Neural cell (in vitro differentiated cells): ENCODE measurements around the gene HGD. TPM values are rescaled to one million over a fixed set of nuclear protein-coding genes. Genes with fewer than 3 reads are reported as not detected.

Experiments used
- H2AFZ ChIP-seq: fragments of 200-600, 300-800 bp; sonication (generic), shearing (Covaris generic); 2 replicates; pipeline ENCODE4 v1.6.0; 2014; ENCODE audit warnings: low read depth, mild to moderate bottlenecking, antibody characterized with exemption, low read length, moderate library complexity
- H3F3A ChIP-seq: fragments of 200-600 bp; shearing (Covaris generic); 2 replicates; pipeline ENCODE4 v1.6.1; 2016; ENCODE audit warnings: mild to moderate bottlenecking, moderate library complexity, mixed read lengths, antibody characterized with exemption, low read length; ENCODE audit not compliant: insufficient read depth, poor library complexity, severe bottlenecking
- H3K27ac ChIP-seq: fragments of 200-600, 300-800 bp; sonication (generic), shearing (Covaris generic); 2 replicates; pipeline ENCODE4 v1.5.1; 2014; ENCODE audit warnings: mild to moderate bottlenecking, low read length, moderate library complexity
- H3K27me3 ChIP-seq: fragments of 300-800, 200-600 bp; sonication (generic), shearing (Covaris generic); 2 replicates; pipeline ENCODE4 v1.6.0; 2014; ENCODE audit warnings: mild to moderate bottlenecking, low read depth, low read length, moderate library complexity; ENCODE audit not compliant: insufficient read depth
- H3K36me3 ChIP-seq: fragments of 300-800, 200-600 bp; sonication (generic), shearing (Covaris generic); 2 replicates; pipeline ENCODE4 v1.5.1; 2014; ENCODE audit warnings: mild to moderate bottlenecking, antibody characterized with exemption, low read length, moderate library complexity; ENCODE audit not compliant: insufficient read depth
- H3K4me2 ChIP-seq: fragments of 300-800, 200-600 bp; sonication (generic), shearing (Covaris generic); 2 replicates; pipeline ENCODE4 v1.6.0; 2014; ENCODE audit warnings: mild to moderate bottlenecking, low read length
- H3K4me3 ChIP-seq: fragments of 300-800, 200-600 bp; sonication (generic), shearing (Covaris generic); 2 replicates; pipeline ENCODE4 v1.5.1; 2014; ENCODE audit warnings: mild to moderate bottlenecking, low read length, moderate library complexity
- H3K79me2 ChIP-seq: fragments of 200-600 bp; shearing (Covaris generic); replicated peaks from 2 replicates; pipeline ENCODE4 v1.6.0; 2014; ENCODE audit warnings: mild to moderate bottlenecking, low read length, moderate library complexity; ENCODE audit not compliant: insufficient read depth
- H3K9ac ChIP-seq: fragments of 300-800, 200-600 bp; sonication (generic), shearing (Covaris generic); 2 replicates; pipeline ENCODE4 v1.6.1; 2016; ENCODE audit warnings: mild to moderate bottlenecking, low read length, mixed read lengths
- H3K9me2 ChIP-seq: fragments of 200-600 bp; shearing (Covaris generic); 2 replicates; pipeline ENCODE4 v1.6.1; 2016; ENCODE audit warnings: mild to moderate bottlenecking, low read length, mixed read lengths; ENCODE audit not compliant: insufficient read depth
- H3K9me3 ChIP-seq: fragments of 200-600, 300-800 bp; sonication (generic), shearing (Covaris generic); 2 replicates; pipeline ENCODE4 v1.6.1; 2016; ENCODE audit warnings: mild to moderate bottlenecking, mixed run types, low read length, moderate library complexity, mixed read lengths
- H4K20me1 ChIP-seq: fragments of 200-600 bp; shearing (Covaris generic); 2 replicates; pipeline ENCODE4 v1.6.1; 2016; ENCODE audit warnings: mild to moderate bottlenecking, mixed run types; ENCODE audit not compliant: insufficient read depth
- CTCF ChIP-seq: fragments of 450-650 bp; IDR thresholded peaks from 2 replicates; pipeline ENCODE4 v1.5.1; 2014; ENCODE audit warnings: antibody characterized with exemption, mild to moderate bottlenecking, moderate library complexity; ENCODE audit not compliant: poor library complexity, severe bottlenecking
- EP300 ChIP-seq: fragments of 450-650 bp; conservative IDR thresholded peaks from 2 replicates; pipeline ENCODE4 v1.6.1; 2014; ENCODE audit warnings: antibody characterized with exemption, mild to moderate bottlenecking, moderate library complexity; ENCODE audit not compliant: poor library complexity, severe bottlenecking
- EZH2 ChIP-seq: fragments of 200-600, 300-800 bp; shearing (Covaris generic), sonication (generic); IDR thresholded peaks from 2 replicates; pipeline ENCODE4 v1.6.1; 2014; ENCODE audit warnings: antibody characterized with exemption, low read length, borderline replicate concordance, mild to moderate bottlenecking; ENCODE audit not compliant: insufficient read depth, poor library complexity, severe bottlenecking
- MXI1 ChIP-seq: fragments of 450-650 bp; conservative IDR thresholded peaks from 2 replicates; pipeline ENCODE4 v1.6.1; 2014; ENCODE audit warnings: antibody characterized with exemption, mild to moderate bottlenecking; ENCODE audit not compliant: poor library complexity, severe bottlenecking
- POLR2AphosphoS5 ChIP-seq: IDR thresholded peaks from 2 replicates; pipeline ENCODE4 v1.6.1; 2012
- RAD21 ChIP-seq: fragments of 450-650 bp; conservative IDR thresholded peaks from 2 replicates; pipeline ENCODE4 v1.6.1; 2014; ENCODE audit warnings: antibody characterized with exemption, mild to moderate bottlenecking, moderate library complexity
- SMC3 ChIP-seq: fragments of 450-650 bp; conservative IDR thresholded peaks from 2 replicates; pipeline ENCODE4 v1.6.1; 2014; ENCODE audit warnings: antibody characterized with exemption, mild to moderate bottlenecking, moderate library complexity; ENCODE audit not compliant: poor library complexity
- TAF1 ChIP-seq: IDR thresholded peaks from 2 replicates; pipeline ENCODE4 v1.6.1; 2012; ENCODE audit warnings: low read depth
- polyA plus RNA-seq: library from polyadenylated mRNA; depleted of rRNA; stranded (reverse); fragments of >200 nt; gene quantifications from 2 replicates; pipeline ENCODE4 v1.2.3, GENCODE V29; 2014
- TF ChIP-seq, protein P1 (sequence below): IDR thresholded peaks from 2 replicates; pipeline ENCODE4 v1.6.1; 2012; ENCODE audit warnings: borderline replicate concordance

Gene HGD
- polyA plus RNA-seq, 1 donor from 2014 or later, result not detected

DNA sequence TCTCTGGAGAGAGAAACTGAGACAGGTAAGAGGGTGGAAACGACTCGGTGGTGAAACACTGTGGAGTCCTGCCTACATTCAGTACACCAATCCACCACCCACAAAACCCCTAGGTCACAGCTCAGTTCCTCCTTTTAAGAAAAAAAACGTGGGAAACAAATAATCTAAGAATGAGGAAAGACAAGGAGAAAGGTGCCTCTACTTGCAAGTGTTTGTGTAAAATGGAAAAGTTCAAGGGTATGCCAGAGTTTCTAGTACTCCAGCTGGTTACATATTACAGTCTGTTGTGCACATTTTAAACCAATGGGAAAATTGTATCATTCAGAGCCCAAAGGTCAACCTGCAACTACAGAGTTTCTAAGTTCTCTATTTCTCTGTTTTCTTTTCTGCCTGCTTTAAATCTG is 32.2 kb downstream of the HGD start:
- H3K27me3 ChIP-seq, result no peaks in the 10 kb centered on the region
- no peak overlapping the region for H3K27ac ChIP-seq
- no peaks in the 10 kb centered on the region for H3K9me3 ChIP-seq
- no peaks in the 10 kb centered on the region for H3F3A ChIP-seq
- no peak for TF ChIP-seq POLR2AphosphoS5
- H3K9ac ChIP-seq, result no peak overlapping the region
- H2AFZ ChIP-seq, result no peak overlapping the region
- no peaks in the 10 kb centered on the region for H4K20me1 ChIP-seq
- H3K4me2 ChIP-seq, result no peak overlapping the region
- H3K4me3 ChIP-seq, result no peak overlapping the region
- no peaks in the 10 kb centered on the region for H3K79me2 ChIP-seq
- H3K9me2 ChIP-seq, result no peaks in the 10 kb centered on the region
- H3K36me3 ChIP-seq, result no peaks in the 10 kb centered on the region

- H3K4me3 ChIP-seq, result no peak overlapping the region
- no peak overlapping the region for H3K4me2 ChIP-seq
- TF ChIP-seq EP300 (no peak), CTCF (no peak), SMC3 (no peak), POLR2AphosphoS5 (no peak), EZH2 (no peak), TAF1 (no peak), RAD21 (no peak), MXI1 (no peak)
- TF ChIP-seq, protein P1, sequence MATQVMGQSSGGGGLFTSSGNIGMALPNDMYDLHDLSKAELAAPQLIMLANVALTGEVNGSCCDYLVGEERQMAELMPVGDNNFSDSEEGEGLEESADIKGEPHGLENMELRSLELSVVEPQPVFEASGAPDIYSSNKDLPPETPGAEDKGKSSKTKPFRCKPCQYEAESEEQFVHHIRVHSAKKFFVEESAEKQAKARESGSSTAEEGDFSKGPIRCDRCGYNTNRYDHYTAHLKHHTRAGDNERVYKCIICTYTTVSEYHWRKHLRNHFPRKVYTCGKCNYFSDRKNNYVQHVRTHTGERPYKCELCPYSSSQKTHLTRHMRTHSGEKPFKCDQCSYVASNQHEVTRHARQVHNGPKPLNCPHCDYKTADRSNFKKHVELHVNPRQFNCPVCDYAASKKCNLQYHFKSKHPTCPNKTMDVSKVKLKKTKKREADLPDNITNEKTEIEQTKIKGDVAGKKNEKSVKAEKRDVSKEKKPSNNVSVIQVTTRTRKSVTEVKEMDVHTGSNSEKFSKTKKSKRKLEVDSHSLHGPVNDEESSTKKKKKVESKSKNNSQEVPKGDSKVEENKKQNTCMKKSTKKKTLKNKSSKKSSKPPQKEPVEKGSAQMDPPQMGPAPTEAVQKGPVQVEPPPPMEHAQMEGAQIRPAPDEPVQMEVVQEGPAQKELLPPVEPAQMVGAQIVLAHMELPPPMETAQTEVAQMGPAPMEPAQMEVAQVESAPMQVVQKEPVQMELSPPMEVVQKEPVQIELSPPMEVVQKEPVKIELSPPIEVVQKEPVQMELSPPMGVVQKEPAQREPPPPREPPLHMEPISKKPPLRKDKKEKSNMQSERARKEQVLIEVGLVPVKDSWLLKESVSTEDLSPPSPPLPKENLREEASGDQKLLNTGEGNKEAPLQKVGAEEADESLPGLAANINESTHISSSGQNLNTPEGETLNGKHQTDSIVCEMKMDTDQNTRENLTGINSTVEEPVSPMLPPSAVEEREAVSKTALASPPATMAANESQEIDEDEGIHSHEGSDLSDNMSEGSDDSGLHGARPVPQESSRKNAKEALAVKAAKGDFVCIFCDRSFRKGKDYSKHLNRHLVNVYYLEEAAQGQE, result no peak
- no peaks in the 10 kb centered on the region for H3F3A ChIP-seq
- no peak overlapping the region for H3K27ac ChIP-seq
- H3K27me3 ChIP-seq, result no peaks in the 10 kb centered on the region
- H3K9me3 ChIP-seq, result no peaks in the 10 kb centered on the region
- H2AFZ ChIP-seq, result no peak overlapping the region
- no peaks in the 10 kb centered on the region for H3K79me2 ChIP-seq
- no peaks in the 10 kb centered on the region for H3K9me2 ChIP-seq
- no peaks in the 10 kb centered on the region for H3K36me3 ChIP-seq
- no peak overlapping the region for H3K9ac ChIP-seq
- no peaks in the 10 kb centered on the region for H4K20me1 ChIP-seq
These were observed 33.7 kb downstream of the HGD start for GRCh38 chr3:120648290-120648689.
